ENCODE measurements around the gene HSF2BP. TPM values are rescaled to one million over a fixed set of nuclear protein-coding genes. Genes with fewer than 3 reads are reported as not detected.
"Not testable (repeated sequence)": the region's sequence is repeated elsewhere in the genome, so short reads cannot be mapped to it uniquely, and the experiment has no call there.

The HSF2BP gene
- total RNA-seq, 3 donors from 2014 or later: 0.32 to 1.8 (median 1.3) TPM

DNA sequence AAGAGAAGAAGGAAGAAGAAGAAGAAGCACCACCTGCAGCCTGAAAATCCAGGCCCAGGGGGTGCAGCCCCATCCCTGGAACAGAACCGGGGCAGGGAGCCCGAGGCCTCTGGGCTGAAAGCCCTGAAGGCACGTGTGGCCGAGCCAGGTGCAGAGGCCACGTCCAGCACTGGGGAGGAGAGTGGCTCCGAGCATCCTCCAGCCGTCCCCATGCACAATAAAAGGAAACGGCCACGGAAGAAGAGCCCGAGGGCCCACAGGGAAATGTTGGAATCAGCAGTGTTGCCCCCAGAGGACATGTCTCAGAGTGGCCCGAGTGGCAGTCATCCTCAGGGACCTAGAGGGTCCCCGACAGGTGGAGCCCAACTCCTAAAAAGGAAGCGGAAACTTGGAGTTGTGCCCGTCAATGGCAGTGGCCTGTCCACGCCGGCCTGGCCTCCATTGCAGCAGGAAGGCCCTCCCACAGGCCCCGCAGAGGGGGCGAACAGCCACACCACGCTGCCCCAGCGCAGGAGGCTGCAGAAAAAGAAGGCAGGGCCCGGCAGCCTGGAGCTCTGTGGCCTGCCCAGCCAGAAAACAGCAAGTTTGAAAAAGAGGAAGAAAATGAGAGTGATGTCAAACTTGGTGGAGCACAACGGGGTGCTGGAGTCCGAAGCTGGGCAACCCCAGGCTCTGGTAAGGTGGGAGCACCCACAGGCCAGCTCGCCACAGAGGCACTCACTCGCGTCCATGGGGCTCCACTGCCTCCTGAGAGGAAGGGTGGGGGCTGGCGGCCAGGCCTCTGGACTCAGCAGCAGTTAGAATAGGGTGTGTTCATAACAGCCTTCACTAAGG is 28.5 kb upstream of the HSF2BP start:
- DNase-seq (ENCODE audit: low spot score in 2 of 2): no peak
- Histone ChIP-seq H3K4me1 (no peaks in the 10 kb centered on the region), H3K27ac (no peak overlapping the region), H3K9me3 (no peaks in the 10 kb centered on the region), H3K27me3 (no peaks in the 10 kb centered on the region), H3K36me3 (peaks cover 9% of the 10 kb centered on the region), H3K4me3 (no peak overlapping the region)
- TF ChIP-seq POLR2A (IDR thresholded peaks at IDR 0.05): no peak
- intact Hi-C loops (cut with DNase I; ENCODE audit: low total_unique reads): no loop called here

DNA sequence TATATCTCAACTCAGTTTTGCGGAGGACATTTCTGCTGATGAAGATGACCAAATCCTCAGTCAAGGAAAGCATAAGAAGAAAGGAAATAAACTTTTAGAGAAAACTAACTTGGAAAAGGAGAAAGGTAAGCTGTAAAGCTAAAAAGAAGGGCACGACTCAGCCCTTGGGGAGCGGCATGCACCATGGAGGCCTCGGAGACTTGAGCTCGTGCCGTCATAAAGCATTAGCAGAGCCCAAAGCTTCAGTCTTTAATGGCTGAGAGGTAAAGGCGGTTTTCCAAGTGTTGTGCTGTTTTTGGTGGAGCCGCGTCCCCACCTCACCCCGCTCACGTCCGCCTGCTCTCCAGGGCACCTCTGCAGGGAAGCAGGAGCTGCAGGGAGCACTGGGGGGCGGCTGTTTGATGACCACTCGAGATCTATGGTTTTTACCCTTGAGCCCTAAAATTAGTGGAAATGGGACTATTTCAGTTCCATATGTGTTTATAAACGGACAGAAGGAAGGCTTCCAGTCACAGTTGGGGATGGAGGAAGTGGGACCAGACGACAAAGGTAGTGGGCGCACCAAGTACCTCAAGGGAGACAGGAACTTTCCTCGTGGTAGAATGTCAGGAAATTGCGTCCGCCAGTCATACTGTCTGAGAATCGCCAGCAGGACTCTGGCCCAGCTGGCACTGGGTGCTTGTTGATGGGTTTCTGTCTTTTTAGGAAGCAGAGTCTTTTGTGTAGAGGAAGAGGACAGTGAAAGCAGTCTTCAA is 27.7 kb upstream of the HSF2BP start:
- Histone ChIP-seq H3K4me3 (no peak overlapping the region), H3K9me3 (no peaks in the 10 kb centered on the region), H3K4me1 (no peaks in the 10 kb centered on the region), H3K27ac (no peak overlapping the region), H3K27me3 (no peaks in the 10 kb centered on the region), H3K36me3 (peaks cover 9% of the 10 kb centered on the region)
- intact Hi-C loops (cut with DNase I; ENCODE audit: low total_unique reads): no loop called here
- DNase-seq (ENCODE audit: low spot score in 2 of 2): no peak
- TF ChIP-seq POLR2AphosphoS5 (IDR thresholded peaks at IDR 0.05) (no peak), POLR2A (IDR thresholded peaks at IDR 0.05) (no peak), CTCF (IDR thresholded peaks at IDR 0.05) (no peak)

- DNase-seq (ENCODE audit: low spot score in 2 of 2): no peak
- Histone ChIP-seq H3K4me1 (no peaks in the 10 kb centered on the region), H3K4me3 (no peak overlapping the region), H3K27ac (peak overlapping the region in 1 of 2 donors; percentile 34), H3K27me3 (no peaks in the 10 kb centered on the region), H3K9me3 (no peaks in the 10 kb centered on the region), H3K36me3 (peaks cover 9% of the 10 kb centered on the region)
- intact Hi-C loops (cut with DNase I; ENCODE audit: low total_unique reads): loop anchor here (2.0 kb wide), 1 partner anchor 20 kb away; no protein-coding TSS in a partner anchor
- TF ChIP-seq POLR2AphosphoS5 (IDR thresholded peaks at IDR 0.05) (no peak), CTCF (IDR thresholded peaks at IDR 0.05) (no peak), POLR2A (IDR thresholded peaks at IDR 0.05) (no peak)
These were observed 25.1 kb upstream of the HSF2BP start for GRCh38 chr21:43684424-43684823.

DNA sequence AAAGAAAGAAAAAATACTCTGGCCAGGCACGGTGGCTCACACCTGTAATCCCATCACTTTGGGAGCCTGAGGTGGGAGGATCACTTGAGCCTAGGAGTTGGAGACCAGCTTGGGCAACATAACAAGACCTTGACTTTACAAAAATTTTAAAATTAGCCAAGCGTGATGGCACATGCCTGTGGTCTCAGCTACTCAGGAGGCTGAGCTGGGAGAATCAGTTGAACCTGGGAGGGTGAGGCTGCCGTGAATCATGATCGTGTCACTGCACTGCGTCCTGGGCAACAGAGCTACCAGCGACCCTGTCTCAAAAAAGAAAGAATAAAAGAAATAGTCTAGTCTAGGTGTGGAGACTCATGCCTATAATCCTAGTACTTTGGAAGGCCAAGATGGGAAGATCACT is 22.4 kb upstream of the HSF2BP start:
- Histone ChIP-seq H3K4me1 (no peaks in the 10 kb centered on the region), H3K27ac (no peak overlapping the region), H3K9me3 (no peaks in the 10 kb centered on the region), H3K27me3 (no peaks in the 10 kb centered on the region), H3K36me3 (no peaks in the 10 kb centered on the region), H3K4me3 (no peak overlapping the region)
- intact Hi-C loops (cut with DNase I; ENCODE audit: low total_unique reads): no loop called here
- DNase-seq (ENCODE audit: low spot score in 2 of 2): no peak
- TF ChIP-seq CTCF (IDR thresholded peaks at IDR 0.05) (no peak), POLR2A (IDR thresholded peaks at IDR 0.05) (no peak)

DNA sequence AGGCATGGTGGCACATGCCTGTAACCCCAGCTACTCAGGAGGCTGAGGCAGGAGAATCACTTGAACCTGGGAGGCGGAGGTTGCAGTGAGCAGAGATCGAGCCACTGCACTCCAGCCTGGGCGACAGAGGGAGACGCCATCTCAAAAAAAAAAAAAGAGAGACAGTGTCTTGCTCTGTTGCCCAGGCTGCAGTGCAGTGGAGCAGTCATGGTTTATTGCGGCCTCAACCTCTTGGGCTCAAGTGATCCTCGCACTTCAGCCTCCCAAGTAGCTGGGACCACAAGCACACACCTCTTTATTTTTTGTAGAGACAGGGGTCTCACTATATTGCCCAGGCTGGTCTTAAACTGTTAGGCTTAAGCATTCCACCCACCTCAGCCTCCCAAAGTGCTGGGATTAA is 21.1 kb upstream of the HSF2BP start:
- H3K4me3 ChIP-seq; DNase-seq (ENCODE audit: low spot score in 2 of 2); H3K36me3 ChIP-seq; intact Hi-C loops (cut with DNase I; ENCODE audit: low total_unique reads); H3K27ac ChIP-seq; H3K4me1 ChIP-seq; H3K9me3 ChIP-seq; H3K27me3 ChIP-seq: not testable (repeated sequence)

GRCh38 chr21:43679951-43680350 is 20.7 kb upstream of the HSF2BP start:
- Histone ChIP-seq H3K4me1 (no peaks in the 10 kb centered on the region), H3K27ac (no peak overlapping the region), H3K9me3 (no peaks in the 10 kb centered on the region), H3K4me3 (no peak overlapping the region), H3K27me3 (no peaks in the 10 kb centered on the region), H3K36me3 (no peaks in the 10 kb centered on the region)
- intact Hi-C loops (cut with DNase I; ENCODE audit: low total_unique reads): no loop called here
- DNase-seq (ENCODE audit: low spot score in 2 of 2): no peak
- no peak for TF ChIP-seq POLR2A (IDR thresholded peaks at IDR 0.05)
- no peak for TF ChIP-seq POLR2AphosphoS5 (IDR thresholded peaks at IDR 0.05)
- TF ChIP-seq CTCF (IDR thresholded peaks at IDR 0.05): no peak

Data from breast epithelium (tissue), 4 donors.